Hematopoietic multipotent progenitor cell treated with erythropoietin and hydrocortisone succinate and interleukin-3 and kit ligand, for 4 days (in vitro differentiated cells): ENCODE results near the gene FAM98C.
"Not testable (repeated sequence)": the region's sequence is repeated elsewhere in the genome, so short reads cannot be mapped to it uniquely, and the experiment has no call there.

Source experiments
- DNase-seq: peaks from one replicate; pipeline ENCODE4 v3.0.0-alpha.2; 2015

The FAM98C gene

DNA sequence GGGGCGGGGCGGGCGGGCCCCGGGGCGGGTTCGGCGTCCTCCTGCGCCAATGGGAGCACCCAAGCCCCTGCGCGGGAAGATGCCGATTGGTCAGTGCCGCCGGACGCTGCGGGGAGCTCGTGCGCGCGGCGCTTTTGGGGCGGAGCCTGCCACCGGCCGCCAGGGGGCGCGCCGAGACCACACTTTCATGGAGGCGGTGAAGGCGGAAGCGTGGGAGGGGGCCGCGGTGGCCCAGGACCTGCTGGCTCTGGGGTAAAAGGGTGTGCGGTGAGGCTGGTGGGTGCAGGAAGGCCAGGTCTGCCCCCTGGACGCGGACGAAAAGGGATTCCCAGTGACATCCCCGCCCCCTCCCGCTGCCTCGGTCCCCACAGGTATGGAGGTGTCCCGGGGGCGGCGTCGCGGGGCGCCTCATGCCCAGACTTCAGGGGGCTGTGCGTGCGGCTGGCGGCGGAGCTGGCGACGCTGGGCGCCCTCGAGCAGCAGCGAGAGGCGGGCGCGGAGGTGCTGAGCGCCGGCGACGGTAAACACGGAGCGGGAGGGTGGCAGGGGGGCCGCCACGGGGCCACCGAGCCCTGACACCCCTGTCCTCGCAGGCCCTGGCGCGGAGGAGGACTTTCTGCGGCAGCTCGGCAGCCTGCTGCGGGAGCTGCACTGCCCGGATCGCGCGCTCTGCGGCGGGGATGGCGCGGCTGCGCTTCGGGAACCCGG, at the start of gene FAM98C:
Gene FAM98C, plus strand, starts transcription at position 127 of the 708 bp plus-strand sequence. Its CDS starts 61 bp downstream, at position 188.
- peak; percentile 98 for DNase-seq

DNA sequence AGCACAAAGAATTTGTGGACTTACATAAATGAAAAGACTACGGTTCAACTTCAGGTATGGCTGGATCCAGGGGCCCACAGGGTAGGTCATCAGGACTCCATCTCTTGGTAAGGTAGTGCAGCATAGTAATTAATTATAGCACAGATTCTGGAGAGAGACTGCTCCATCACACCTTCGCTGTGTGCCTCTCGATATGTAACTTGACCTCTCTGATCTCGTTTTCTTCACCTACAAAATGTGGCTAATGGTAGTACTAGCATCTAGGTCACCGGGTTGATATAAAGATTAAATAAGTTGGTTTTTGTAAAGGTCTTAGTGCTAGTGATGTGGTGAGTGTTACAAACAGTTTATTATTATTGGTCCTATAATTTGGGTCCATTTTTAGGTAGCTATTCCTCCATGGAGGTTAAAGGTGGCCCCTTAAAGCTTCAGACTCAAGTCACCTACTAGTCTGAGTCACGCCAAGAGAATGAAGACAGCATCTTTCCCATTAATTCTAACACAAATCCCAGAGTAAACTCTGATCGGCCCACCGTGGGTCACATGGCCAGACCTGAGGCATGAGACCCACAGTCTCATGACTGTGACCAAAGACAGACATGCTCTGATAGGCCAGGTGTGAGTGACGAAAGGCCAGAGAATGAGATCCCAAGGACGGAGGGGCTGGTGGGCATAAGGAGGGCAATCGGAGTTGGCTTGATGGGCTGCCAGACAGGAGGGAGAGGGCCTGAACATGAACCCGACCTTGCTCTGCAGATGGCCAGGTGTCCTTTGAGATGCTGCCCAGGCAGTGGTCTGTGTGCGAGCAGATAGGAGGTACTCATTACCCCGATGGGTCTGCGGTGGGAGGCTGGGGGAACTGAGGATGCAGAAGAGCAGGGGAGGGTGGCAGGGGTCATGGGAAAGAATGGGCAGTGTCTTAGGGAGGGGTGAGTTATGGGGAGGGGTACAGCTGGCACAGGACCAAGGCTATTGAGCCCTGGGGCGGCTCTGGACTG, 46.9 kb upstream of the FAM98C start:
- no peak for DNase-seq

DNA sequence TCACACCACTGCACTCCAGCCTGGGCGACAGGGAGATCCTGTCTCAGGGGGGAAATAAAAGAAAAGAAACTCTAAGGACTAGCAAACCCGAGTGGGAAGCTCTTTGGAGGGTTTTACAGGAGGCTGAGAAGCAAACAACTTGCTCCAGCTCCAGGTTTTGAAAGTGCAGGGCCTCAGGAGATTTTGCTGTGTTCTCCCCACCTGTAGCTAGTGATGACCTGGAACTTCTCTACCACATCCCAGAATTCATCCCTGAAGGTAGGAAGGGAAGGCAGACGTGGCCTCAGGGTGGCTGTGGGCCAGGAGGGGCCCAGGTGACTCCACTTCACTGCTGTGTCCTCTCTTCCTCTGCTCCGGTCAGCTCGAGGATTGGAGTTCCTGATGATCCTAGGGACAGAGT, 44.8 kb upstream of the FAM98C start:
- no peak for DNase-seq

DNA sequence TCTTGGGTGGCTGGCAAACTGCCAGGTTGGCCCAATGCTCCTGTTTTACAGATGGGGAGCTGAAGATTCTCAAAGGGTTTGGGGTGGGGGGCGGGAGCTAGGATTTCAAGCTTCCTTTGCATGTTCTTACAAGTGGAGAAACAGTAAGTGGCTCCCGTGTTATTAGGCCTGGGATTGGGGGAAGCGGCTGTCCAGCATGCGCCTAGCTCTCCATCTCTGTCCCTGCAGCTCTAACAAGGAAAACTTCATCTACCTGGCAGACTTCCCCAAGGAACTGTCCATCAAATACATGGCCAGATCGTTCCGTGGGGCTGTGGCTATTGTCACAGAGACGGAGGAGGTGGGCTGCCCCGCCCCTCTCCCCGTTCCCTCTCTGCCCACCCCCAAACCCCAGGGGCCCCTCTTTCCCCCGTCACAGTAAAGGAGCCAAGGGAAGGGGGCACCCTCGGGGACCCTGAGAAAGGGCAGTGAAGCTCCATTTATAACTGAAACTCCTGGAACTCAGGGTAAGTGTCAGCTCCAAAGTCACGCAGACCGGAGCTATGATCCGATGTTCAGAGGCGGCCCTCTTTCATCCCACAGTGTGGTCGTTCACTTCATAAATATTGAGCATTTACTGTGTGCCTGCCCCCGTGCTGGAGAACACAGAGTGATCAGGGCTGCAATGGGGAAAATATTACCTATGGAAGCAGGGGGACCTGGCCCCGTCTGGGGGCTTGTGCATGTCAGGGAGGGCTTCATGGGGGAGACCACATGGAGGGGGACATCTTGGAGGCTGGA, 43.5 kb upstream of the FAM98C start:
- DNase-seq, result no peak

DNA sequence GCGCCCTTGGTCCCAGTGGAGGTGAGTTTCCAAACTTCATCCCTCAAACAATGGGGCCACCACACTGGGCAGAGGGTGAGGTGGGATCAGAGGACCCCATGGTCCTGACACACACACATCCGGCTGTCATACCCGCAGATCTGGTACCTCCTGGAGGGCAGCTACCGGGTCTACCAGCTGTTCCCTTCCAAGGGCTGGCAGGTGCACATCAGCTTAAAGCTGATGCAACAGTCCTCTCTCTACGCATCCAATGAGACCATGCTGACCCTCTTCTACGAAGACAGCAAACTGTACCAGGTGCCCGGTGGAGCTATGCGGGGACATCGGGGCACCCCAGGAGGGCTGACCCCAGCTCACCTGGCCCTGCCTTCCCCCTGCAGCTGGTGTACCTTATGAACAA, 42.5 kb upstream of the FAM98C start:
- DNase-seq, result no peak

DNA sequence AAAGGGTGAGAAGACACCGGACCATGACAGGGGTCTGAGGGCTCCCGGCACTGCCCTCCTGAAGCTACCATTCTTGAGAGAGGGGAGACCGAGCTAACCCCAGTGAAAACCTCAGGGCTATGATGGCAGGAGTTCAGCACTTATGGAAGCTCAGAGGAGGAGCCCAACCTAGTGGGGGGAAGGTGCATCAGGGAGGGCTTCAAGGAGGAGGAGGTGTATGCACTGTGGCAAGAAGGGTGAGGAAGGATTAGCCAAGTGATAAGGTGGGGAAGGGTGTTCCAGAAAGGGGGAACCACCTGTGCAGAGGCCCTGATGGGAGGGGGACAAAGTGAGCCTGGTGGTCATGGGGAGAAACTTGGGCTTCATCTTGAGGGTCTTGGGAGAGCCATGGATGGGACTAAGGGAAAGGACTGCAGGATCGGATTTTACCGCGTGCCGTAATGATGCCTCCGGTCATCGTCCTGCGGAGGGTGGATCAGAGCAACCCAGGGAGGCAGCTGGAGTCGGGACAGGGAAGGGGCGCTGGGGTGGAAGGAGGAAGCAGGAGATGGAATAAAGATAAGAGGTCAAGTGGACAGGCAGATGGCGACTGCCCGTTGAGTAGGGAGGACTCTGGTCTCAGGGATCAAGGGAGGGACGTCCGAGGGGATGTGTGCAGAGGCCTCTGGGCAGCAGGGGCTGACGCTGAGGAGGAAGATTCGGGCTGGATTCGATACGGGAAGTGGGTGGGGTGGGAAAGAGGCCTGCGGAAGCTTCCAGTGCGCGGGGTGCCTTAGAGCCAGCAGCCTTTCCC, 41.9 kb upstream of the FAM98C start:
- no peak for DNase-seq

DNA sequence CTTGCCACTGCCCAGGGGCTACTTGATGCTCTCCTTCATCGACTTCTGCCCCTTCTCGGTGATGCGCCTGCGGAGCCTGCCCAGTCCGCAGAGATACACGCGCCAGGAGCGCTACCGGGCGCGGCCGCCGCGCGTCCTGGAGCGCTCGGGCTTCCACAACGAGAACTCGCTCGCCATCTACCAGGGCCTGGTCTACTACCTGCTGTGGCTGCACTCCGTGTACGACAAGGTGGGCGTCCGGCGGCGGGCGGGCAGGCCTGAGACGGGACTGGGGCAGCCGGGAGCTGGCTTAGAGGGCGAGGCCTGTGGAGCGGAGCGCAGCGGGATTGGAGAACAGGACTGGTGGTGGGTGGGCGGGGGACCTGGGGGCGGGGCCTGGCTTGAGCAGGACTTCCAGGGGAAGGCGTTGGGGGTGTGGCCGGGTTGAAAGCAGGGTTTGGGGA, 41.2 kb upstream of the FAM98C start:
- DNase-seq, result peak; percentile 93

DNA sequence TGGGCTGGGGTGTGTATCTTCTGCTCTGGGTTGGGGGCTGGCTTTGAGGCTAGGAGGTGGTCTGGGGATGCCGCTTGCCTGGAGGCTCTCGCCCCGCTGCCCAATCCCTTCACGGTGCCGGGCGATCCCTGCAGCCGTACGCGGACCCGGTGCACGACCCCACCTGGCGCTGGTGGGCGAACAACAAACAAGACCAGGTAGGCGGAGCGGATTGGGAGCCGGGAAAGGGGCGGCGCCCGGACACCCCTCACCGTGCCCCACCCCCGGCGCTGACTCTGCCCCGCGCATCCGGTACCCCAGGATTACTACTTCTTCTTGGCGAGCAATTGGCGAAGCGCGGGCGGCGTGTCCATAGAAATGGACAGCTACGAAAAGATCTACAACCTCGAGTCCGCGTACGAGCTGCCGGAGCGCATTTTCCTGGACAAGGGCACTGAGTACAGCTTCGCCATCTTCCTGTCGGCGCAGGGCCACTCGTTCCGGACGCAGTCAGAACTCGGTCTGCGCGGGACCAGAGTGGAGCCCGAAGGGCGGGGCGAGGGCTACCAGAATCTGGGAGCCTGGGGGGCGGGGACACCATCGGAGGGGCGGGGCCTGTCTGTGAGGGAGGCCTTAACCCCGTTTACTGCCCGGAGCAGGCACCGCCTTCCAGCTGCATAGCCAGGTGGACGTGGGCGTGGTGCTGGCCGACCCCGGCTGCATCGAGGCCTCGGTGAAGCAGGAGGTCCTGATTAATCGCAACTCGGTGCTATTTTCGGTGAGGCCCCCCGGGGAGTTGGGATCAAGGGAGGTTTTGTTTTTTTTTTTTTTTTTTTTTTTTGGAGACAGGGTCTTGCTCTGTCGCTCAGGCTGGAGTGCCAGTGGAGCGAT, 40.6 kb upstream of the FAM98C start:
- peak; percentile 88 for DNase-seq

DNA sequence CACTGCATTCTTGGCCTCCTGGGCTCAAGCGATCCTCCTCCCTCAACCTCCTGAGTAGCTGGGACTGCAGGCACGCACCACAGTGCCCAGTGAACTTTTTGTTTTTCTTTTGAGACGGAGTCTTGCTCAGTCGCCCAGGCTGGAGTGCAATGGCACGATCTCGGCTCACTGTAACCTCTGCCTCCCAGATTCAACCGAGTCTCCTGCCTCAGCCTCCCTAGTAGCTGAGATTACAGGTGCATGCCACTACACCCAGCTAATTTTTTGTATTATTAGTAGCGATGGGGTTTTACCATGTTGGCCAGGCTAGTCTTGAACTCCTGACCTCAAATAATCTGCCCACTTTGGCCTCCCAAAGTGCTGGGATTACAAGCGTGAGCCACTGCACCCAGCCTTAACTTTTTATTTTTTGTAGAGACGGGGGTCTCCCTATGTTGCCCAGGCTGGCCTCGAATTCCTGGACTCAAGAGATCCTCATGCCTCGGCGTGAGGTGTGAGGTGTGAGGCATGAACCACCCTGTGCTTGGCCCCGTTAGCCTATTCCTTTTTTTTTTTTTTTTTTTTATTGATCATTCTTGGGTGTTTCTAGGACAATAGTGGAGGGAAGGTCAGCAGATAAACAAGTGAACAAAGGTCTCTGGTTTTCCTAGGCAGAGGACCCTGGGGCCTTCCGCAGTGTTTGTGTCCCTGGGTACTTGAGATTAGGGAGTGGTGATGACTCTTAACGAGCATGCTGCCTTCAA, 39.8 kb upstream of the FAM98C start:
- DNase-seq, result not testable (repeated sequence)

DNA sequence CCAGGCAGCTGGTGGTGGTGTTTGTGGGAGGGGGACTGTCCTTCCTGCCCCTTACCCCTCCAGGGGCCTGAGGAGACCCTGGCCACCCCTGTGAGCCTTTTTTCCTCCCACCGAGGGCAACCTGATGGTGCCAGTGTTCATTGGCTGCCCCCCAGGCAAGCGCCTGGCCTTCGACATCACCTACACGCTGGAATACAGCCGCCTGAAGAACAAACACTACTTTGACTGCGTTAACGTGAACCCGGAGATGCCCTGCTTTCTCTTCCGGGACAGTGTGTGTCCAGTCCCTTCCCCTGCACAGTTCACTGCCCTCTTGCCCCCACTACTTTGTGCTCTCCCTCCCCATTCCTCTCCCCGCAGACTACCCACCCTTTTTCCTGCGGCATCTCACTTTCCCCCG, 35.9 kb upstream of the FAM98C start:
- no peak for DNase-seq

DNA sequence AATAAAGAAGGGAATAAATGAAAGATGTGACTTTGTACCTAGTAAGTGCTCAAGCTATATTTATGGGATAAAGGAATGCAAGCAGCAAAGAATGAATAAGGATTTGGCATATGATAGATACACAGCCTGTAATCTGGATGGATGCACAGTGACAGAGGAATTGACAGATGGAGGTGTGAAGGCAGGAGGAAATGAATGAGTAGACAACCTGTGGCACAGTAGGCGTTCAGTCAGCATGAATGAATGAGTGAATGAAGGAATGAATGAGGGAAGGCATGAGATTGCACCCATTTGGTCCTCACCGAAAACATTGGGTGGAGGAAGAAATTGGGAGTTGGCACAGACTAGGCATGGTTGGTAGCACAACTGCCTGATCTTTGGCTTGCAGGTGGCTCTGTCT, 33.3 kb upstream of the FAM98C start:
- no peak for DNase-seq

DNA sequence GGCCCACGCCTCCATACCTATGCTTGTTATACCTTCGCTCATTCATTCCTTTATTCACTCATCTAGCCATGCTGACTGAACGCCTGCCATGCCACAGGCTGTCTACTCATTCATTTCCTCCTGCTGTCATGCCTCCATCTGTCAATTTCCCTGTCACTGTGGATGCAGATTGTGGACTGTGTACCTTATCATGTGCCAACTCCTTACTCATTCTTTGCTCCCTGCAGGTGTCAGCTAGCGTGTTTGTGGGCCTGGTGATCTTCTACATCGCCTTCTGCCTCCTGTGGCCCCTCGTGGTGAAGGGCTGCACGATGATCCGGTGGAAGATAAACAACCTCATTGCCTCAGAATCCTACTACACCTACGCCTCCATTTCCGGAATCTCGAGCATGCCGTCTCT, 32.6 kb upstream of the FAM98C start:
- DNase-seq, result no peak

DNA sequence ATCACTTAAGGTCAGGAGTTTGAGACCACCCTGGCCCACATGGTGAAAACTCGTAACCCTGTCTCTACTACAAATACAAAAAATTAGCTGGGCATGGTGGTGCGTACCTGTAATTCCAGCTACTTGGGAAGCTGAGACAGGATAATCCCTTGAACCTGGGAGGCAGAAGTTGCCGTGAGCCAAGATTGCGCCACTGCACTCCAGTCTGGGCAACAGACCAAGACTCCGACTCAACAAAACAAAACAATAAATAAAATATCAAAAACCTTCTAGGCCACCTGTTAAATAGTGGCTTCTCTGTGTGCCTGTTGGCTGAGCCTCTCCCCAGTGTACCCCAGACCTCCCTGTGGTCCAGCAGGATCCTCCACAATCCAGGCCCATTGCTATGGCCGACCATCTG, 31.8 kb upstream of the FAM98C start:
- DNase-seq, result no peak

DNA sequence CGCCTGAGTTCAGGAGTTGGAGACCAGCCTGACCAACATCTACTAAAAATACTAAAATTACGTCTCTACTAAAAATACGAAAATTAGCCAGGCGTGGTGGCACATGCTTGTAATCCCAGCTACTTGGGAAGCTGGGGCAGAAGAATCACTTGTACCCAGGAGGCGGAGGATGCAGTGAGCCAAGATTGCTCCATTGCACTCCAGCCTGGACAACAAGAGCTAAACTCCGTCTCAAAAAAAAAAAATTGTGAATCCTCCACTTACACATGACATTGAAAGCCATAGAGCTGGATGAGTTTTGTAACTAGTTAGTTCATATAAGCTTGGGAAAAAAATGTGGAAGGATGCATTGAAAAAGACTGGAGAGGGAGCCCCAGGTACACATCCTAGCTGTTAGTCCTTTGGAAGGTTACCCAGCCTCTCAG, 29.0 kb upstream of the FAM98C start:
- no peak for DNase-seq

DNA sequence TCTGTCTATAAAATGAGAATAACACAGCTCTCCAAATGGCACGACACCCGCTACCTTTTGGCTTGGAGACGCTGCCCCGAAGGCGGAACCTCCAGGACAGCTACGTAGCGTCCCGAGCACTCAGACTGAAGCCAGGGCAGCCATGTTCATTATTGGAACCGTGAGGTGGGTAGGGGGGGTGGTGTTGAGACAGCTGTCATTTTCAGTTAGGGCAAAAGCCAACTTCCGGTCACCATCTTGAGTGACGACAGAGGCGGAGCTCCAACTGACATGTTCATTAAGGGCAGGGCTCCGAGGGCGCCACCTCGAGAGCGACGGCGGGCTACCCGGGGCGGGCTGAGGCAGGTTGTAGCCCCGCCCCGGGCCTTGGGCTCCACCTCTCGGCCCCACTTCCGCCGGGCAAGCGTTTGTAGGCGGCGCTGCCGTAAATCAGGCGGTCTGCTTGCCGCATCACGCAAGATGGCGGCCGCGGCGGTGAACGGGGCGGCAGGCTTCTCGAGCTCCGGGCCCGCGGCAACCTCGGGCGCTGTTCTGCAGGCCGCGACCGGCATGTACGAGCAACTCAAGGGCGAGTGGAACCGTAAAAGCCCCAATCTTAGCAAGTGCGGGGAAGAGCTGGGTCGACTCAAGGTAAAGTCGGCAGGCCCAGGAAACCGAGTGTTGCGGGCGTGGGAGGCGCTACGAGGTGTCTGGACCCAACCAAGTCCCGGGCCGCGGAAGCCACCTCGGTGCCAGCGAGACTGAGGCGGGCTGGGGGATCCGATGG, 28.4 kb upstream of the FAM98C start, which contains the start of gene PSMD8:
Gene PSMD8, plus strand, starts transcription at position 240 of the 766 bp plus-strand sequence. Its CDS starts 31 bp downstream, at position 271.
- DNase-seq, result peak; percentile 100

DNA sequence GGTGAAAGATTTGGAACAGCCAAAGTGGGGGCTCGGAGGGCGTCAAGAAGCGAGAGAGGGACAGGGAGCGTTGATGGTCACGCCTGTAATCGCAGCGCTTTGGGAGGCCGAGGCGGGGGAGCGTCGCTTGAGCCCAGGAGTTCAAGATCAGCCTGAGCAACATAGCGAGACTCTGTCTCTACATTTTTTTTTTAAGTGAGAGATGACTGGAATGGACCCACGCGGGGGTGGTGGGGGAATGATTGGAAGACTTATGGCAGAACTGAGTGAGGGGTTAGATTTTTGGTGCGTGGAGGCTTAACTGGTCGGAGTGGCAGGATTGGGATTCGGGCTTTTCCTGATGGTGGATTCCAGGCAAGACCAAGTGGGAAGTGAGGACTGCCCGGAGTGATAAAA, 27.8 kb upstream of the FAM98C start:
- peak; percentile 56 for DNase-seq

DNA sequence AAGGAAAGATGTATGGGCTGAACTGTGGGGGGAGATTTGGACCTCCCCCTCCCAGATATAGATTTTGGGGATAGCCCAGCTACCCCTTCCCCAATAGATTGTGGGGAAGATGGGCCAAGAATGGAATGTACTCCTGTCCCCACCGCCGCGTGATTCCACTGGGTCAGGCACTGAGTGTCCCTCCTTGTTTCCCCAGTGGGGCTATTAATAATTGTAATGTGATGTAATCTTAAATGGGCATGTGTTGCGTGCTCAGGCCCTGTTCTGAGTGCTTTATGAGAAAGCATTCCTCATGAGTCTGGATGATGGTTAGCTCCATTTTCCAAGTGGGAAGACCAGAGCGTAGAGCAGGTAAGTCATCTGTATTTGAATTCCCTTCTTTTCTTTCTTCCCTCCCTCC, 27.1 kb upstream of the FAM98C start:
- DNase-seq, result no peak

DNA sequence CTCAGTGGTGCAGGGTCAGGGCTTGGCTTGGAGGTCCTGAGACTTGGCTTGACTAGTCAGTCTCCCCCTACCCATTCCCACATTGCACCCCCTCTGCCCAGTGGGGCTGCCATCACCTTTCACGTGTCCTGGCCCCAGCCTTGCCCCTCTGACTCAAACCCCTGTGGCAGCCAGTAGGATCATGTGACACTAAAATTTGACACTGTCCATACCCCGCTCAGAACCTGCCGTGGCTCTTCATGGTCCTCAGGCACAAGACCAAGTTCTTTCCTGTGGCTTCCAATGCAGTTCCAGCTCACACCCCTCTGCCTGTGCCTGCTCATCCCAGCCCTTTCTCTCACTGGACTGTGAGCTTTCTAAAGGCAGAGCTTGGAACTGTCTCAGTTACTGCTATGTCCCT, 26.3 kb upstream of the FAM98C start:
- DNase-seq, result no peak

DNA sequence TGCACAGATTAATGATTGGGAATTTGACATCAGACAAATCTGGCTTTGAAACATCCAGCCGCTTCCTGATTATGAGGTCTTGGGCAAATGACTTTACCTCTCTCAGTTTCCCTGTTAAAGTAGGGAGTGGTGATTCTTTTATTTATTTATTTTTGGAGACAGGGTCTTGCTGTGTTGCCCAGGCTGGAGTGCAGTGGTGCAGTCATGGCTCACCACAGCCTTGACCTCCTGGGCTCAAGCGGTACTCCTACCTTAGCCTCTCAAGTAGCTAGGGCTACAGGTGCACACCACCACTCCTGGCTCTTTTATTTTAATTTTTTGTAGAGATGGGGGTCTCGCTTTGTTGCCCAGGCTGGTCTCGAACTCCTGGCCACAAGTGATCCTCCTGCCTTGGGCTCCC, 25.8 kb upstream of the FAM98C start:
- DNase-seq, result no peak

DNA sequence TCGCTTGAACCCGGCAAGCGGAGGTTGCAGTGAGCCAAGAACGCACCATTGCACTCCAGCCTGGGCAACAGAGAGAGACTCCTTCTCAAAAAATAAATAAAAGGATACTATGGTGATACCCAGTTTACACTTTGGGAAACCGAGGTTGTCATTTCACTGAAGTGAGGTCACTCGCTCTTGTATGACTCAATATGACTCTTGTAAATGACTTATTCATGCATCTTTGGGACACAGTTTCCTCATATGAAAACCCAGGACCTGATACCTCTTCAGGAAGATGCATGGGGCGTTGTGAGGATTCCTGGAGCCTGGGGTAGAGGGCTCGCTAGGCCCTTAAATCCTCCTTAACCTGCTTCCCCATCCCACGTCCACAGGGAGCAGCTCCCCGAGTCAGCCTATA, 24.0 kb upstream of the FAM98C start:
- no peak for DNase-seq
